ENCODE results near the gene PTHLH. TPM values are rescaled to one million over a fixed set of nuclear protein-coding genes. Genes with fewer than 3 reads are reported as not detected.

PTHLH gene
- total RNA-seq, 6 experiments from 2014 or later = not detected

- H3K9me3 ChIP-seq = peaks cover 0 to 3% (median 0%) of the 10 kb centered on the region in 4 donors
- H3K4me1 ChIP-seq = no peaks in the 10 kb centered on the region
- intact Hi-C loops (cut with DNase I) = no loop called here
- no peaks in the 10 kb centered on the region for H3K27me3 ChIP-seq
- DNase-seq (no peak), ATAC-seq (no peak)
- H3K27ac ChIP-seq = no peak overlapping the region
- no peaks in the 10 kb centered on the region for H3K36me3 ChIP-seq
- H3K4me3 ChIP-seq = no peak overlapping the region
- no peak for TF ChIP-seq POLR2A (IDR thresholded peaks at IDR 0.05)
- no peak for TF ChIP-seq CTCF (IDR thresholded peaks at IDR 0.05)
- 52% methylated on average over 3 of the region's 3 CpGs for WGBS (ENCODE audit: insufficient coverage, low coverage, low lambda C conversion rate, missing lambda C conversion rate)
Measured at GRCh38 chr12:27915021-27915420, 57.5 kb downstream of the PTHLH start.

DNA sequence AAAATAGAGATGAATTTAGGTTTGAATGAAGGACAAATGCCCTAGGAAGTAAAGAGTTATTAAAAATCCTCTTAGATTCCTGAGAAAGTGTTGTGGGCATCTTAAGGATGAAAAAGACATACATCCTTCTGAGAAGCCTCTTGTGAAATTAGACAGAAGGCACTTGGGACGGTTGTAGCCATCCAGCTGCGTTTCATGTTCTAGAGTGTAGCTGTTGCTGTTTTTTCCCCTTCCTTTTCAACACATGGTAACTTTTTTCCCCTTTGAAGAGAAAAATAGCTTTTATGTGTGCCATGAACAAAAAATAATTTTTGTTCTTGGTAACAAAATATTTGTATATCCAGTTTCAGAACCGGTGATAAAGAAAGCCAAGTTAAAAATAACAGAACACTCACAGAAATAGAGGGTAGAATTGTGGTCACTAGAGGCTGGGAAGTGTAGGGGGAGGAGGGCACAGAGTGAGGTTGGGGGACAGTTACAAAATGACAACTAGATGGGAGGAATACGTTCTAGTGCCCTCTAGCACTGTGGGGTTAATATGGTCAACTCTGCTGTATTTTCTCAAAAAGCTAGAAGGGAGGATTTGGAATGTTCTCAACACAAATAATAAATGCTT is 58.4 kb downstream of the PTHLH start:
- ATAC-seq = no peak
- Histone ChIP-seq H3K27ac (no peak overlapping the region), H3K4me1 (no peaks in the 10 kb centered on the region), H3K27me3 (no peaks in the 10 kb centered on the region), H3K36me3 (no peaks in the 10 kb centered on the region), H3K9me3 (peaks cover 0 to 3% (median 0%) of the 10 kb centered on the region in 4 donors), H3K4me3 (no peak overlapping the region)
- TF ChIP-seq POLR2A (IDR thresholded peaks at IDR 0.05) (no peak), CTCF (IDR thresholded peaks at IDR 0.05) (no peak)
- no peak for DNase-seq
- intact Hi-C loops (cut with DNase I) = no loop called here
- 67% methylated on average over 4 of the region's 4 CpGs for WGBS (ENCODE audit: insufficient coverage, low coverage, low lambda C conversion rate, missing lambda C conversion rate)

- WGBS (ENCODE audit: insufficient coverage, low coverage, low lambda C conversion rate, missing lambda C conversion rate) = 66% methylated on average over 3 of the region's 3 CpGs
Measured at GRCh38 chr12:27911397-27911796, 61.1 kb downstream of the PTHLH start.

More at GRCh38 chr12:27911397-27911796, 61.1 kb downstream of the PTHLH start:
- peaks cover 0 to 3% (median 0%) of the 10 kb centered on the region in 4 donors for H3K9me3 ChIP-seq
- H3K27me3 ChIP-seq = no peaks in the 10 kb centered on the region
- no peak for DNase-seq
- no peak overlapping the region for H3K4me3 ChIP-seq
- no peaks in the 10 kb centered on the region for H3K4me1 ChIP-seq
- TF ChIP-seq POLR2A (IDR thresholded peaks at IDR 0.05) = no peak
- TF ChIP-seq CTCF (IDR thresholded peaks at IDR 0.05) = no peak
- H3K27ac ChIP-seq = no peak overlapping the region
- ATAC-seq = no peak
- intact Hi-C loops (cut with DNase I) = no loop called here
- H3K36me3 ChIP-seq = no peaks in the 10 kb centered on the region

Small RNAs within 50 kb of the gene (small RNA-seq; reads per million reads assigned to genes)
- gene AC008011.1 = 0 reads per million in 2 experiments

Other genes with a start within 250 kb of the PTHLH start
- 10 to 100 TPM in 5 of 6 experiments, 1 to 10 TPM in 1; 9.4 to 15.3 (median 10.6) TPM for gene KLHL42, start 192.5 kb downstream of the PTHLH start, total RNA-seq
- not detected for gene MANSC4, start 192.5 kb downstream of the PTHLH start, total RNA-seq
- 10 to 100 TPM; 10.0 to 21.5 (median 13.9) TPM for gene CCDC91, start 217.7 kb upstream of the PTHLH start, total RNA-seq